Measurements from ENCODE around the gene GALNT2. TPM values are rescaled to one million over a fixed set of nuclear protein-coding genes. Genes with fewer than 3 reads are reported as not detected.

The GALNT2 gene
- total RNA-seq, 1 experiment from 2014 or later: 47.0 TPM

- DNase-seq (ENCODE audit: extremely low read depth, low read depth): no peak
Measured at GRCh38 chr1:230281556-230281955, 214.5 kb downstream of the GALNT2 start.

- no peak for DNase-seq (ENCODE audit: extremely low read depth, low read depth)
Measured at GRCh38 chr1:230282157-230282556, 215.1 kb downstream of the GALNT2 start.

GRCh38 chr1:230283678-230284077, 216.6 kb downstream of the GALNT2 start:
- no peak for DNase-seq (ENCODE audit: extremely low read depth, low read depth)

- DNase-seq (ENCODE audit: extremely low read depth, low read depth): no peak
Measured at GRCh38 chr1:230284891-230285290, 217.9 kb downstream of the GALNT2 start.

- no peak for DNase-seq (ENCODE audit: extremely low read depth, low read depth)
Measured at GRCh38 chr1:230285351-230285750, 218.3 kb downstream of the GALNT2 start.

- DNase-seq (ENCODE audit: extremely low read depth, low read depth): no peak
Measured at GRCh38 chr1:230286166-230286889, 219.3 kb downstream of the GALNT2 start.

GRCh38 chr1:230286890-230287269, 219.8 kb downstream of the GALNT2 start:
- DNase-seq (ENCODE audit: extremely low read depth, low read depth): no peak

GRCh38 chr1:230287674-230288315, 220.8 kb downstream of the GALNT2 start:
- no peak for DNase-seq (ENCODE audit: extremely low read depth, low read depth)

GRCh38 chr1:230288641-230289349, 221.8 kb downstream of the GALNT2 start:
- DNase-seq (ENCODE audit: extremely low read depth, low read depth): no peak

- no peak for DNase-seq (ENCODE audit: extremely low read depth, low read depth)
Measured at GRCh38 chr1:230289350-230289644, 222.3 kb downstream of the GALNT2 start.

- DNase-seq (ENCODE audit: extremely low read depth, low read depth): no peak
Measured at GRCh38 chr1:230291731-230292620, 224.9 kb downstream of the GALNT2 start.

GRCh38 chr1:230292689-230293389, 225.8 kb downstream of the GALNT2 start:
- no peak for DNase-seq (ENCODE audit: extremely low read depth, low read depth)

- DNase-seq (ENCODE audit: extremely low read depth, low read depth): no peak
Measured at GRCh38 chr1:230293390-230293700, 226.3 kb downstream of the GALNT2 start.

- no peak for DNase-seq (ENCODE audit: extremely low read depth, low read depth)
Measured at GRCh38 chr1:230295367-230295766, 228.3 kb downstream of the GALNT2 start.

GRCh38 chr1:230299191-230300006, 232.4 kb downstream of the GALNT2 start:
- DNase-seq (ENCODE audit: extremely low read depth, low read depth): no peak

GRCh38 chr1:230300322-230301301, 233.6 kb downstream of the GALNT2 start:
- no peak for DNase-seq (ENCODE audit: extremely low read depth, low read depth)

- no peak for DNase-seq (ENCODE audit: extremely low read depth, low read depth)
Measured at GRCh38 chr1:230301322-230301721, 234.3 kb downstream of the GALNT2 start.

GRCh38 chr1:230301822-230302221, 234.8 kb downstream of the GALNT2 start:
- no peak for DNase-seq (ENCODE audit: extremely low read depth, low read depth)
